KMS-11 (cell line): Measurements from ENCODE around the gene CPLANE2.

ENCODE experiments used
- H2AFZ ChIP-seq: fragments of 200-600 bp; sonication (generic); 2 replicates; pipeline ENCODE4 v1.6.1; 2016; ENCODE audit warnings: antibody characterized with exemption, mixed run types, low read depth
- H3K27ac ChIP-seq: fragments of 200-600 bp; sonication (generic); 2 replicates; pipeline ENCODE4 v1.6.1; 2016; ENCODE audit warnings: mild to moderate bottlenecking, mixed run types
- H3K27me3 ChIP-seq: fragments of 200-600 bp; sonication (generic); 2 replicates; pipeline ENCODE4 v1.6.1; 2017; ENCODE audit warnings: mild to moderate bottlenecking, low read depth, mixed run types, moderate library complexity; ENCODE audit not compliant: insufficient read depth
- H3K36me3 ChIP-seq: fragments of 200-600 bp; sonication (generic); 2 replicates; pipeline ENCODE4 v1.6.1; 2017; ENCODE audit warnings: mild to moderate bottlenecking, mixed run types; ENCODE audit not compliant: insufficient read depth
- H3K4me1 ChIP-seq: fragments of 200-600 bp; sonication (generic); 2 replicates; pipeline ENCODE4 v1.6.1; 2016; ENCODE audit warnings: mild to moderate bottlenecking, low read depth, mixed run types; ENCODE audit not compliant: poor library complexity, severe bottlenecking
- H3K4me2 ChIP-seq: fragments of 200-600 bp; sonication (generic); 2 replicates; pipeline ENCODE4 v1.7.0; 2016; ENCODE audit warnings: mild to moderate bottlenecking, mixed run types
- H3K4me3 ChIP-seq: fragments of 200-600 bp; sonication (generic); IDR thresholded peaks from 2 replicates; pipeline ENCODE4 v1.6.1; 2017; ENCODE audit warnings: low read depth, low read length, mixed read lengths; ENCODE audit not compliant: insufficient read depth
- H3K79me2 ChIP-seq: fragments of 200-600 bp; sonication (generic); 2 replicates; pipeline ENCODE4 v1.6.1; 2016; ENCODE audit warnings: low read depth, mixed run types; ENCODE audit not compliant: insufficient read depth
- H3K9ac ChIP-seq: fragments of 200-600 bp; sonication (generic); 2 replicates; pipeline ENCODE4 v1.6.1; 2016; ENCODE audit warnings: mild to moderate bottlenecking, mixed run types
- H4K20me1 ChIP-seq: fragments of 200-600 bp; sonication (generic); 2 replicates; pipeline ENCODE4 v1.6.1; 2016; ENCODE audit warnings: mild to moderate bottlenecking, mixed run types; ENCODE audit not compliant: insufficient read depth
- CTCF ChIP-seq: fragments of 200-600 bp; sonication (generic); conservative IDR thresholded peaks from 2 replicates; pipeline ENCODE4 v1.6.1; 2017; ENCODE audit warnings: low read depth, mild to moderate bottlenecking, antibody characterized with exemption, low read length, moderate library complexity, mixed read lengths

CPLANE2 gene

DNA sequence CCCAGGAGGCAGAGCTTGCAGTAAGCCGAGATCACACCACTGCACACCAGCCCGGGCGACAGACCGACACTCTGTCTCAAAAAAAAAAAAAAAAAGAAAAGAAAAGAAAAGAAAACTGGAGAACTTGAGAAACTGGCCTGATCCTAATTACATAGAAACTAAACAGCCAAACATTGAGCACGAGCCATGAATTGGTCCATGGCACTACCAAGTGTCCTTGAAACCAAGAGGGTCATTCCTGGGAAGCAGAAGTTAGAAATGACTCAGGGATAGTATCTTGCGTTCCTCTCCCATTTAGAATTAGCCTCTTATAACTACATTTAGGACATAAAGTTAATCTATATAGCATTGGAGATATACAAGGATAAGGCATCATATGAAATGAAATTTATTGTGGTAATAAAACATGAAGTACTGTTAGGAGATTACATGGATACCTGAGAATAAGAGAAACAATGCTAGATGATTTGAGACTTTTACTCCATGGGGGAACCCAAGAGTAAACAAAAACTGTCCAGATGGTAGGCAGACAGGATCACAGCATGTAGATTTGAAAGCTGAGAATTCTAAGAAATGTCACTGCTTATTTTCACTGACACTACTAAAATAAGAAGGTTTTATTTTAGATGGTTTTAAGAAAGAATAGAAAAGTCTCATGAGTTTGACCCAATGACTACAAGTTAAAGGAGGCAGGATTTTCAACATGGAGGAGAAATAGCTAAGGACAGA, 39.5 kb upstream of the CPLANE2 start:
- Histone ChIP-seq H3K27ac (no peak overlapping the region), H3K4me2 (no peak overlapping the region), H3K9ac (no peak overlapping the region), H3K4me3 (no peak overlapping the region), H3K36me3 (no peaks in the 10 kb centered on the region), H3K4me1 (no peaks in the 10 kb centered on the region), H2AFZ (no peak overlapping the region), H4K20me1 (no peaks in the 10 kb centered on the region), H3K27me3 (no peaks in the 10 kb centered on the region), H3K79me2 (no peaks in the 10 kb centered on the region)
- TF ChIP-seq CTCF = no peak

DNA sequence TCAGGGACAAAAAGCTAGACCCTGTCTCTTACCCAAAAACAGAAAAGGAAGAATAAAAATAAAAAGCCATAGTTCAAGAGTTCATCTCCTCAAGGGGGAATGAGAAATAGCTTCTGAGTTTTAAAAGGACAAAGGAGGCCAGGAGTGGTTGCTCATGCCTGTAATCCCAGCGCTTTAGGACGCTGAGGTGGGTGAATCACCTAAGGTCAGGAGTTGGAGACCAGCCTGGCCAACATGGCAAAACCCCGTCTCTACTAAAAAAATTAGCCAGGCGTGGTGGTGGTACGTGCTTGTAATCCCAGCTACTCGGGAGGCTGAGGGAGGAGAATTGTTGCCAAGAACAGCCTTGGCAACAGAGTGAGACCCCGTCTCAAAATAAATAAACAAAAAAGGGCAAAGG, 38.6 kb upstream of the CPLANE2 start:
- Histone ChIP-seq H3K4me1 (no peaks in the 10 kb centered on the region), H2AFZ (no peak overlapping the region), H3K79me2 (no peaks in the 10 kb centered on the region), H3K9ac (no peak overlapping the region), H3K27ac (no peak overlapping the region), H3K4me2 (no peak overlapping the region), H4K20me1 (no peaks in the 10 kb centered on the region), H3K36me3 (no peaks in the 10 kb centered on the region), H3K27me3 (no peaks in the 10 kb centered on the region), H3K4me3 (no peak overlapping the region)
- no peak for TF ChIP-seq CTCF

DNA sequence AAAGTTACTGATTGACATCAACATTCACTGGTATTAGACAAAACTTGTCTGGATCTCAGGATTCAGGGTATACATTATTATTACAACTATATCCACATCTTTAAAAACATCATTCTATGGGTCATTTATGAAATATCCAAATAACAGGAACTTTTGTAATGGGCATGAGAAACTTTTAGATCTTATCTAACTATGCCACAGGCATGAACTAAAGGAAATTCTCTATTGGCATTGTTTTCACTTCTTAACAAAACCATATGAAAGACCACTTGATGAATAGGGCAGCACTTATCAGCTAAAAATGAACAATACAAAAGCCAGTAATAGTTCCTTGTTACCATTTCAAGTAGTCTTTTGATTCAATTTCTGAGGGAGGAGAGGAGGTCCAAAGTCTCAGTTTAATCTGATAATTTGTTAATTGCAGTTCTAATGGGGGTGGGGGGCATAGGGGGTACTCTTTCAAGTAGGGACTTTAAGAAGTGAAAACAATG, 30.8 kb upstream of the CPLANE2 start:
- Histone ChIP-seq H3K9ac (no peak overlapping the region), H3K27ac (no peak overlapping the region), H4K20me1 (no peaks in the 10 kb centered on the region; the same call in 1 of the 2 replicates), H3K79me2 (no peaks in the 10 kb centered on the region; the same call in 1 of the 2 replicates), H3K4me3 (no peak overlapping the region), H3K4me1 (peaks cover 27% of the 10 kb centered on the region), H3K36me3 (no peaks in the 10 kb centered on the region), H2AFZ (no peak overlapping the region), H3K4me2 (no peak overlapping the region; the same call in 1 of the 2 replicates), H3K27me3 (no peaks in the 10 kb centered on the region)
- no peak for TF ChIP-seq CTCF

- Histone ChIP-seq H3K9ac (no peak overlapping the region), H3K79me2 (no peaks in the 10 kb centered on the region; the same call in 1 of the 2 replicates), H3K4me1 (peaks cover 27% of the 10 kb centered on the region), H3K36me3 (no peaks in the 10 kb centered on the region), H3K27ac (peak overlapping the region; percentile 18; the same call in 1 of the 2 replicates), H3K27me3 (no peaks in the 10 kb centered on the region), H2AFZ (no peak overlapping the region), H3K4me3 (no peak overlapping the region), H3K4me2 (peak overlapping the region; percentile 20; the same call in 1 of the 2 replicates), H4K20me1 (no peaks in the 10 kb centered on the region; the same call in 1 of the 2 replicates)
- no peak for TF ChIP-seq CTCF
Observed at GRCh38 chr1:16266411-16267118, 29.6 kb upstream of the CPLANE2 start.
